ENCODE measurements around the gene SNX11. TPM values are rescaled to one million over a fixed set of nuclear protein-coding genes. Genes with fewer than 3 reads are reported as not detected.
A peak's percentile ranks its signal among the peaks of the same experiment; 100 is the strongest.

SNX11 gene
- total RNA-seq, 1 experiment from 2014 or later = 12.9 TPM

- peak; percentile 13 for DNase-seq (ENCODE audit: extremely low read depth, low read depth)
Measured at GRCh38 chr17:48127371-48128051, 19.9 kb downstream of the SNX11 start.

- DNase-seq (ENCODE audit: extremely low read depth, low read depth) = no peak
Measured at GRCh38 chr17:48128400-48128799, 20.8 kb downstream of the SNX11 start.

GRCh38 chr17:48129981-48130380 is 22.4 kb downstream of the SNX11 start:
- DNase-seq (ENCODE audit: extremely low read depth, low read depth) = no peak

- DNase-seq (ENCODE audit: extremely low read depth, low read depth) = peak; percentile 78
Measured at GRCh38 chr17:48131216-48131824, 23.8 kb downstream of the SNX11 start.

- no peak for DNase-seq (ENCODE audit: extremely low read depth, low read depth)
Measured at GRCh38 chr17:48132385-48132784, 24.8 kb downstream of the SNX11 start.

- DNase-seq (ENCODE audit: extremely low read depth, low read depth) = no peak
Measured at GRCh38 chr17:48134912-48135480, 27.4 kb downstream of the SNX11 start.

- DNase-seq (ENCODE audit: extremely low read depth, low read depth) = no peak
Measured at GRCh38 chr17:48137656-48138055, 30.1 kb downstream of the SNX11 start.

- DNase-seq (ENCODE audit: extremely low read depth, low read depth) = no peak
Measured at GRCh38 chr17:48139944-48140343, 32.4 kb downstream of the SNX11 start.

- DNase-seq (ENCODE audit: extremely low read depth, low read depth) = no peak
Measured at GRCh38 chr17:48143629-48144028, 36.1 kb downstream of the SNX11 start.

GRCh38 chr17:48144231-48144630 is 36.7 kb downstream of the SNX11 start:
- DNase-seq (ENCODE audit: extremely low read depth, low read depth) = no peak

GRCh38 chr17:48144976-48145798 is 37.6 kb downstream of the SNX11 start:
- no peak for DNase-seq (ENCODE audit: extremely low read depth, low read depth)

GRCh38 chr17:48148029-48148770 is 40.6 kb downstream of the SNX11 start:
- DNase-seq (ENCODE audit: extremely low read depth, low read depth) = no peak

GRCh38 chr17:48148854-48149786 is 41.6 kb downstream of the SNX11 start:
- DNase-seq (ENCODE audit: extremely low read depth, low read depth) = peak; percentile 19

- DNase-seq (ENCODE audit: extremely low read depth, low read depth) = no peak
Measured at GRCh38 chr17:48149787-48150463, 42.4 kb downstream of the SNX11 start.

GRCh38 chr17:48150597-48151001 is 43.0 kb downstream of the SNX11 start:
- no peak for DNase-seq (ENCODE audit: extremely low read depth, low read depth)

- DNase-seq (ENCODE audit: extremely low read depth, low read depth) = no peak
Measured at GRCh38 chr17:48151220-48151619, 43.7 kb downstream of the SNX11 start.

- DNase-seq (ENCODE audit: extremely low read depth, low read depth) = no peak
Measured at GRCh38 chr17:48152289-48152688, 44.7 kb downstream of the SNX11 start.

GRCh38 chr17:48153691-48154358 is 46.3 kb downstream of the SNX11 start:
- DNase-seq (ENCODE audit: extremely low read depth, low read depth) = peak; percentile 29

All from NCI-H460 (cell line).